B cell (primary cell): ENCODE data around the gene ATP6V0E1. TPM values are rescaled to one million over a fixed set of nuclear protein-coding genes. Genes with fewer than 3 reads are reported as not detected.

Experiments
- ATAC-seq: fragments of 200-7000 bp; cut with Tn5 transposase; one replicate; pipeline ENCODE4 v1.10.0; 2021; ENCODE audit warnings: low read depth, mild to moderate bottlenecking, moderate number of reproducible peaks, moderate library complexity
- CTCF ChIA-PET: fragments of 350-600 bp; sonication (Branson Sonifier 250); formaldehyde crosslinking; loops from one replicate; lab custom pipeline; 2021; ENCODE audit warnings: antibody characterized with exemption, inconsistent platforms; lab: Charles Lee
- POLR2A ChIA-PET: fragments of 350-600 bp; sonication (Branson Sonifier 250); formaldehyde crosslinking; loops from one replicate; lab custom pipeline; 2021; ENCODE audit warnings: antibody characterized with exemption; lab: Charles Lee
- DNase-seq: peaks from one replicate; pipeline ENCODE4 v3.0.0; 2013
- H2AFZ ChIP-seq: 2 replicates; pipeline ENCODE4 v1.6.1; 2012; ENCODE audit warnings: mild to moderate bottlenecking, low read depth, low read length; ENCODE audit not compliant: insufficient read depth, poor library complexity, severe bottlenecking
- H3K27ac ChIP-seq, 2 donors: 1 replicate in 1 of 2; 2 replicates in 1 of 2; pipeline ENCODE4 v1.5.1; 2012 to 2013; ENCODE audit warnings: low read length in 2 of 2, mild to moderate bottlenecking in 2 of 2, moderate library complexity in 1 of 2
- H3K27me3 ChIP-seq, 4 experiments: fragments of 200-600 bp in 1 of 4; sonication (generic) in 1 of 4; replicated peaks in 1 of 4; 1 replicate in 2 of 4; 2 replicates in 2 of 4; pipeline versions ENCODE4 v1.6.1 to v1.7.0; 2013 to 2016; ENCODE audit warnings: low read length in 3 of 4, mild to moderate bottlenecking in 2 of 4, mixed read lengths in 1 of 4, moderate library complexity in 1 of 4; ENCODE audit not compliant: insufficient read depth in 4 of 4, control insufficient read depth in 3 of 4; ENCODE audit errors: control extremely low read depth in 1 of 4
- H3K36me3 ChIP-seq, 2 experiments: replicated peaks in 1 of 2; 1 replicate in 1 of 2; 2 replicates in 1 of 2; pipeline versions ENCODE4 v1.6.1 to v1.7.1; 2013; ENCODE audit warnings: low read length in 1 of 2; ENCODE audit not compliant: insufficient read depth in 2 of 2, control insufficient read depth in 1 of 2; ENCODE audit errors: control extremely low read depth in 1 of 2, extremely low read depth in 1 of 2
- H3K4me1 ChIP-seq, 2 donors: fragments of 200-600 bp in 1 of 2; sonication (generic) in 1 of 2; 1 replicate in 1 of 2; 2 replicates in 1 of 2; pipeline versions ENCODE4 v1.5.1 to v1.6.1; 2013 to 2017; ENCODE audit warnings: low read length in 2 of 2; ENCODE audit not compliant: control insufficient read depth in 2 of 2, insufficient read depth in 2 of 2
- H3K4me2 ChIP-seq: replicated peaks from 2 replicates; pipeline ENCODE3; 2012; ENCODE audit warnings: mild to moderate bottlenecking, low read depth, low read length; ENCODE audit not compliant: poor library complexity, severe bottlenecking
- H3K4me3 ChIP-seq, 5 experiments: fragments of 200-600 bp in 1 of 5; sonication (generic) in 1 of 5; 1 replicate in 3 of 5; 2 replicates in 2 of 5; pipeline versions ENCODE4 v1.5.1 to v1.7.0; 2011 to 2016; ENCODE audit warnings: low read length in 4 of 5, mild to moderate bottlenecking in 4 of 5, low read depth in 2 of 5, control low read depth in 1 of 5, moderate library complexity in 1 of 5; ENCODE audit not compliant: insufficient read depth in 1 of 5; ENCODE audit errors: control extremely low read depth in 1 of 5, extremely low read depth in 1 of 5
- H3K79me2 ChIP-seq: fragments of 200-600 bp; sonication (generic); one replicate; pipeline ENCODE4 v1.6.0; 2016; ENCODE audit warnings: low read length; ENCODE audit not compliant: control insufficient read depth, insufficient read depth
- H3K9ac ChIP-seq: fragments of 200-600 bp; sonication (generic); 2 replicates; pipeline ENCODE4 v1.6.1; 2017; ENCODE audit warnings: mild to moderate bottlenecking, low read length, moderate library complexity
- H3K9me3 ChIP-seq, 3 donors: one replicate each; pipeline versions ENCODE4 v1.6.1 to v1.7.1; 2013; ENCODE audit warnings: low read length in 2 of 3; ENCODE audit not compliant: control insufficient read depth in 2 of 3, insufficient read depth in 1 of 3; ENCODE audit errors: control extremely low read depth in 1 of 3
- H4K20me1 ChIP-seq: 2 replicates; pipeline ENCODE4 v1.6.0; 2012; ENCODE audit warnings: mild to moderate bottlenecking, low read length; ENCODE audit not compliant: insufficient read depth, control insufficient read depth, poor library complexity, severe bottlenecking
- H3K27ac Mint-ChIP-seq: one replicate; pipeline ENCODE4 v1.8.0; 2021; ENCODE audit warnings: mixed read lengths
- H3K27me3 Mint-ChIP-seq: one replicate; pipeline ENCODE4 v1.8.0; 2021; ENCODE audit warnings: mixed read lengths
- H3K4me1 Mint-ChIP-seq: one replicate; pipeline ENCODE4 v1.8.0; 2021; ENCODE audit warnings: mixed read lengths
- H3K4me3 Mint-ChIP-seq: one replicate; pipeline ENCODE4 v1.8.0; 2021; ENCODE audit warnings: mixed read lengths
- H3K9me3 Mint-ChIP-seq: one replicate; pipeline ENCODE4 v1.8.0; 2022; ENCODE audit warnings: mixed read lengths; ENCODE audit not compliant: insufficient read depth
- CTCF ChIP-seq: fragments of 200-600 bp; IDR thresholded peaks from one replicate; pipeline ENCODE4 v1.8.0; 2022; ENCODE audit warnings: antibody characterized with exemption, mild to moderate bottlenecking
- EZH2 ChIP-seq: IDR thresholded peaks from 2 replicates; pipeline ENCODE4 v1.6.1; 2012; ENCODE audit warnings: borderline replicate concordance, low read depth, mild to moderate bottlenecking, moderate library complexity, low read length; ENCODE audit not compliant: insufficient read depth, poor library complexity, severe bottlenecking
- WGBS: methylation state at CpG from one replicate; pipeline ENCODE4 v1.1.5; 2013; ENCODE audit warnings: missing lambda C conversion rate; ENCODE audit not compliant: insufficient coverage; 5-methylcytosine and 5-hydroxymethylcytosine counted together
- intact Hi-C: fragments of 100-400 bp; cut with micrococcal nuclease; formaldehyde crosslinking; loops from one replicate; pipeline ENCODE4 v1.10.0; 2022
- polyA plus RNA-seq: library from polyadenylated mRNA; depleted of rRNA; stranded (reverse); fragments of >200 nt; gene quantifications from 2 replicates; pipeline ENCODE4 v1.2.3, GENCODE V29; 2012
- total RNA-seq, 2 donors: library from RNA; stranded (reverse); fragments of 120-200 nt in 1 of 2; gene quantifications; 1 replicate in 1 of 2; 2 replicates in 1 of 2; pipeline versions ENCODE4 v1.2.3 to v1.2.4, GENCODE V29; 2013 to 2022

The ATP6V0E1 gene
- total and polyA plus RNA-seq, 2 donors (not counting 1 experiment from before 2014, with no cell fraction given), result 93.8 to 127 TPM

GRCh38 chr5:172936401-172936800 lies 47.2 kb upstream of the ATP6V0E1 start:
- no peak overlapping the region for H3K9ac ChIP-seq
- H3K4me1 Mint-ChIP-seq, result peaks cover 9% of the 10 kb centered on the region
- H3K27ac ChIP-seq, result no peak overlapping the region
- peaks cover 0 to 67% of the 10 kb centered on the region in 2 experiments for H3K36me3 ChIP-seq
- ATAC-seq (no peak), DNase-seq (no peak)
- H3K79me2 ChIP-seq, result peaks cover 6% of the 10 kb centered on the region
- H3K27ac Mint-ChIP-seq, result no peak overlapping the region
- H3K27me3 Mint-ChIP-seq, result no peaks in the 10 kb centered on the region
- H3K4me3 Mint-ChIP-seq, result no peak overlapping the region
- no peak for TF ChIP-seq EZH2
- no peak for TF ChIP-seq CTCF
- no peak overlapping the region for H3K4me2 ChIP-seq
- H2AFZ ChIP-seq, result no peak overlapping the region
- H4K20me1 ChIP-seq, result no peaks in the 10 kb centered on the region
- H3K4me1 ChIP-seq, result peaks cover 0 to 6% of the 10 kb centered on the region in 2 donors
- H3K9me3 Mint-ChIP-seq, result no peaks in the 10 kb centered on the region
- H3K27me3 ChIP-seq, result no peaks in the 10 kb centered on the region
- no peaks in the 10 kb centered on the region for H3K9me3 ChIP-seq
- intact Hi-C loops, result no loop called here
- no peak overlapping the region for H3K4me3 ChIP-seq
- ChIA-PET POLR2A (no interaction called here), CTCF (interaction anchor here (0.5 to 13.5 kb wide), 7 partner anchors 22 to 238 kb away, joined by 3 to 368 read pairs (median 3); partner anchors contain the start of gene ATP6V0E1)
- WGBS, result 92% methylated on average over 4 of the region's 5 CpGs

GRCh38 chr5:172939071-172939470 lies 44.5 kb upstream of the ATP6V0E1 start:
- no peaks in the 10 kb centered on the region for H3K4me1 ChIP-seq
- no peaks in the 10 kb centered on the region for H3K4me1 Mint-ChIP-seq
- DNase-seq (no peak), ATAC-seq (no peak)
- ChIA-PET POLR2A (interaction anchor here (0.7 kb wide), 1 partner anchor 20 kb away, joined by 3 read pairs; the partner anchor contains the start of gene RPL26L1), CTCF (interaction anchor here (0.6 to 13.5 kb wide), 8 partner anchors 10 to 227 kb away, joined by 3 to 368 read pairs (median 4); no protein-coding TSS in a partner anchor)
- H3K9me3 Mint-ChIP-seq, result no peaks in the 10 kb centered on the region
- no peak overlapping the region for H3K27ac Mint-ChIP-seq
- H4K20me1 ChIP-seq, result no peaks in the 10 kb centered on the region
- no peak overlapping the region for H3K4me2 ChIP-seq
- TF ChIP-seq EZH2 (no peak), CTCF (no peak)
- no peaks in the 10 kb centered on the region for H3K27me3 Mint-ChIP-seq
- no peak overlapping the region for H3K4me3 ChIP-seq
- H3K27me3 ChIP-seq, result no peaks in the 10 kb centered on the region
- H3K27ac ChIP-seq, result no peak overlapping the region
- intact Hi-C loops, result no loop called here
- H3K9me3 ChIP-seq, result no peaks in the 10 kb centered on the region
- 94% methylated on average over 10 of the region's 10 CpGs for WGBS
- no peak overlapping the region for H3K9ac ChIP-seq
- H3K36me3 ChIP-seq, result peaks cover 1 to 77% of the 10 kb centered on the region in 2 experiments
- no peak overlapping the region for H2AFZ ChIP-seq
- H3K79me2 ChIP-seq, result peaks cover 6% of the 10 kb centered on the region
- no peak overlapping the region for H3K4me3 Mint-ChIP-seq
